ENCODE measurements around the gene GOLT1A.

GRCh38 chr1:204150702-204151551 lies 62.9 kb downstream of the GOLT1A start:
- no peak for TF ChIP-seq FOXP2 (optimal IDR thresholded peaks at IDR 0.05; ENCODE audit: borderline replicate concordance, extremely low read depth, extremely low read length, insufficient read depth)
- TF ChIP-seq REST (IDR thresholded peaks at IDR 0.05; ENCODE audit: insufficient read depth in 1 of 2, low read depth in 2 of 2, low read length in 2 of 2): no peak

Data from PFSK-1 (cell line).